GM19043 (cell line): ENCODE results near the gene FMN1.

Experiments used
- ATAC-seq: cut with Tn5 transposase; IDR thresholded peaks from one replicate; pipeline ENCODE4 v1.9.1; 2021; ENCODE audit warnings: low read depth; ENCODE audit not compliant: unreplicated experiment

The FMN1 gene

GRCh38 chr15:32943711-32944110 is 250.8 kb downstream of the FMN1 start:
- no peak for ATAC-seq

- ATAC-seq, result no peak
Observed at GRCh38 chr15:32942401-32942841, 252.1 kb downstream of the FMN1 start.

- no peak for ATAC-seq
Observed at GRCh38 chr15:32941823-32942222, 252.7 kb downstream of the FMN1 start.

- ATAC-seq, result no peak
Observed at GRCh38 chr15:32936976-32937375, 257.5 kb downstream of the FMN1 start.

GRCh38 chr15:32936283-32936918 is 258.1 kb downstream of the FMN1 start:
- ATAC-seq, result no peak

GRCh38 chr15:32935139-32935538 is 259.4 kb downstream of the FMN1 start:
- no peak for ATAC-seq

- no peak for ATAC-seq
Observed at GRCh38 chr15:32933236-32933635, 261.3 kb downstream of the FMN1 start.

GRCh38 chr15:32928876-32929275 is 265.6 kb downstream of the FMN1 start:
- ATAC-seq, result no peak

- ATAC-seq, result no peak
Observed at GRCh38 chr15:32927124-32927523, 267.4 kb downstream of the FMN1 start.

GRCh38 chr15:32923176-32923575 is 271.3 kb downstream of the FMN1 start:
- ATAC-seq, result no peak

- no peak for ATAC-seq
Observed at GRCh38 chr15:32922541-32922940, 272.0 kb downstream of the FMN1 start.

GRCh38 chr15:32919749-32920414 is 274.6 kb downstream of the FMN1 start:
- no peak for ATAC-seq

GRCh38 chr15:32918547-32918946 is 276.0 kb downstream of the FMN1 start:
- no peak for ATAC-seq

GRCh38 chr15:32910839-32911238 is 283.7 kb downstream of the FMN1 start:
- ATAC-seq, result no peak

GRCh38 chr15:32909431-32909830 is 285.1 kb downstream of the FMN1 start:
- no peak for ATAC-seq

GRCh38 chr15:32908872-32909271 is 285.6 kb downstream of the FMN1 start:
- no peak for ATAC-seq

GRCh38 chr15:32908135-32908801 is 286.2 kb downstream of the FMN1 start:
- ATAC-seq, result peak; percentile 92

- ATAC-seq, result no peak
Observed at GRCh38 chr15:32905481-32905880, 289.0 kb downstream of the FMN1 start.

- no peak for ATAC-seq
Observed at GRCh38 chr15:32904448-32904847, 290.1 kb downstream of the FMN1 start.

- ATAC-seq, result no peak
Observed at GRCh38 chr15:32903591-32904290, 290.8 kb downstream of the FMN1 start.

- ATAC-seq, result no peak
Observed at GRCh38 chr15:32901995-32902394, 292.5 kb downstream of the FMN1 start.
